Psoas muscle (tissue), 8 donors: Measurements from ENCODE around the gene TSPYL2. TPM values are rescaled to one million over a fixed set of nuclear protein-coding genes. Genes with fewer than 3 reads are reported as not detected.

Source experiments
- ATAC-seq, 4 donors: fragments of 200-7000 bp; cut with Tn5 transposase; one replicate each; pipeline ENCODE4 v1.9.1; 2020; ENCODE audit warnings: moderate library complexity in 3 of 4, mild to moderate bottlenecking in 2 of 4
- DNase-seq, 2 donors: peaks; one replicate each; pipeline ENCODE4 v3.0.0-alpha.2; 2020
- H3K27ac ChIP-seq: fragments of 200-600 bp; one replicate; pipeline ENCODE4 v1.8.0; 2022
- H3K27me3 ChIP-seq, 3 donors: fragments of 200-600 bp in 1 of 3; one replicate each; pipeline versions ENCODE4 v1.6.1 to v1.8.0; 2013 to 2022; ENCODE audit warnings: low read length in 2 of 3, mild to moderate bottlenecking in 2 of 3, moderate library complexity in 1 of 3; ENCODE audit not compliant: insufficient read depth in 3 of 3
- H3K36me3 ChIP-seq, 2 donors: fragments of 200-600 bp in 1 of 2; one replicate each; pipeline versions ENCODE4 v1.6.1 to v1.8.0; 2013 to 2022; ENCODE audit warnings: low read depth in 1 of 2, mild to moderate bottlenecking in 1 of 2, moderate library complexity in 1 of 2; ENCODE audit not compliant: insufficient read depth in 1 of 2
- H3K4me1 ChIP-seq: fragments of 200-600 bp; one replicate; pipeline ENCODE4 v1.8.0; 2022
- H3K4me3 ChIP-seq: fragments of 200-600 bp; one replicate; pipeline ENCODE4 v1.8.0; 2022; ENCODE audit warnings: mild to moderate bottlenecking
- H3K9me3 ChIP-seq: fragments of 200-600 bp; one replicate; pipeline ENCODE4 v1.8.0; 2022
- WGBS, 3 donors: extraction: QIAGEN DNeasy Blood & Tissue Kit; methylation state at CpG; one replicate each; pipeline versions ENCODE4 v1.1.6 to v1.1.7; 2013; 5-methylcytosine and 5-hydroxymethylcytosine counted together
- intact Hi-C, 2 donors: fragments of 100-400 bp; cut with DNase I; formaldehyde crosslinking; loops; one replicate each; pipeline versions ENCODE4 v1.11.0 to v1.14.2; 2022
- polyA plus RNA-seq, 3 donors: library from polyadenylated mRNA; stranded (reverse); fragments of 200-250 nt; gene quantifications; one replicate each; pipeline ENCODE4 v1.2.3, GENCODE V29; 2013
- total RNA-seq, 4 donors: library from RNA; stranded (reverse); fragmentation: NEBNext Ultra II Directional in 2 of 4; extraction: Animal tissue kit (Norgen Biotek cat#: 25700) in 2 of 4; gene quantifications; one replicate each; pipeline versions ENCODE4 v1.2.1 to v1.2.4, GENCODE V29; 2021 to 2023
- TF ChIP-seq, protein P1 (sequence below): fragments of 200-600 bp; IDR thresholded peaks from one replicate; pipeline ENCODE4 v1.8.0; 2022; ENCODE audit warnings: antibody characterized with exemption
- donor health status: healthy with polysubstance abuse.
- donor health status: DM: no; HTN: no; CAD: no; lungs with moderate emphysema.
- donor health status: Bipolar disorder and iron deficiency.
- donor health status: healthy.
- donor health status: DM: yes; HTN: yes; CAD: no.
- donor health status: DM: no; HTN: no; CAD: no.
- donor health status: DM: no; HTN: no; CAD: no.
- donor health status: DM: yes; HTN: yes; CAD: no.

TSPYL2 gene
- total and polyA plus RNA-seq, 7 donors: 9.2 to 56.4 (median 23.2) TPM

DNA sequence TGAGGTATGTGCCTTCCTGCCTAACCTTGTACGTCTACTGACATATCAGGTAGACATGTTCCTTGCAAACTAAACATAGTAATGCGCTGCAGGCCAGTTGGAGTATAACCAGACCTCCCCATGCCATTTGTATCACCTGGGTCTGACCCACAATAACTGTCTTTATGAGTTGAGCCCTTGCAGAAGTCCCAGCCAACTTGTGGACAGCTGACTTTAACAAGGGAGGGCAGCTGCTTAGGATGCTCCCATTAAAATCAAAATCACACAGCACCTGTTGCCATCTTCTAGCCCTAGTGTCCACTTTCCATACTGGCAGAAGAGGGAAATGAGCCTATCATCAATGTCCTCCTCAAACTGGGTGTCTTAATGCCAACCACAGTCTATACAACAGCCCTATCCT lies 53.4 kb downstream of the TSPYL2 start:
- H3K27me3 ChIP-seq: peaks cover 0 to 2% (median 0%) of the 10 kb centered on the region in 3 donors
- H3K9me3 ChIP-seq: no peaks in the 10 kb centered on the region
- ATAC-seq (peak; percentile 84 to 94 (median 87)), DNase-seq (no peak)
- peaks cover 4% of the 10 kb centered on the region for H3K4me1 ChIP-seq
- no peak overlapping the region for H3K4me3 ChIP-seq
- H3K36me3 ChIP-seq: peaks cover 0 to 4% of the 10 kb centered on the region in 2 donors
- intact Hi-C loops: no loop called here
- peak overlapping the region; percentile 63 for H3K27ac ChIP-seq
- TF ChIP-seq, protein P1, sequence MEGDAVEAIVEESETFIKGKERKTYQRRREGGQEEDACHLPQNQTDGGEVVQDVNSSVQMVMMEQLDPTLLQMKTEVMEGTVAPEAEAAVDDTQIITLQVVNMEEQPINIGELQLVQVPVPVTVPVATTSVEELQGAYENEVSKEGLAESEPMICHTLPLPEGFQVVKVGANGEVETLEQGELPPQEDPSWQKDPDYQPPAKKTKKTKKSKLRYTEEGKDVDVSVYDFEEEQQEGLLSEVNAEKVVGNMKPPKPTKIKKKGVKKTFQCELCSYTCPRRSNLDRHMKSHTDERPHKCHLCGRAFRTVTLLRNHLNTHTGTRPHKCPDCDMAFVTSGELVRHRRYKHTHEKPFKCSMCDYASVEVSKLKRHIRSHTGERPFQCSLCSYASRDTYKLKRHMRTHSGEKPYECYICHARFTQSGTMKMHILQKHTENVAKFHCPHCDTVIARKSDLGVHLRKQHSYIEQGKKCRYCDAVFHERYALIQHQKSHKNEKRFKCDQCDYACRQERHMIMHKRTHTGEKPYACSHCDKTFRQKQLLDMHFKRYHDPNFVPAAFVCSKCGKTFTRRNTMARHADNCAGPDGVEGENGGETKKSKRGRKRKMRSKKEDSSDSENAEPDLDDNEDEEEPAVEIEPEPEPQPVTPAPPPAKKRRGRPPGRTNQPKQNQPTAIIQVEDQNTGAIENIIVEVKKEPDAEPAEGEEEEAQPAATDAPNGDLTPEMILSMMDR: no peak
- WGBS, 3 donors: 35 to 44% (median 42%) methylated on average over 2 of the region's 2 CpGs

Other genes starting within 250 kb of the TSPYL2 start
- gene XAGE3, start 214.3 kb upstream of the TSPYL2 start, total RNA-seq: not detected
- gene XAGE3, start 214.3 kb upstream of the TSPYL2 start, polyA plus RNA-seq: under 1 TPM in 1 of 3 donors, not detected in 2; 0.55 TPM
- 1 to 10 TPM; 1.1 to 2.7 (median 2.3) TPM for gene FAM156B, start 185.0 kb upstream of the TSPYL2 start, total RNA-seq
- gene FAM156B, start 185.0 kb upstream of the TSPYL2 start, polyA plus RNA-seq: 1 to 10 TPM; 1.6 to 5.4 (median 2.7) TPM
- gene FAM156A, start 123.8 kb upstream of the TSPYL2 start, total RNA-seq: 1 to 10 TPM; 3.4 to 8.6 (median 6.2) TPM
- gene FAM156A, start 123.8 kb upstream of the TSPYL2 start, polyA plus RNA-seq: 1 to 10 TPM; 4.0 to 9.9 (median 5.3) TPM
- gene GPR173, start 33.6 kb upstream of the TSPYL2 start, total RNA-seq: under 1 TPM; 0.13 to 0.34 (median 0.20) TPM
- gene GPR173, start 33.6 kb upstream of the TSPYL2 start, polyA plus RNA-seq: under 1 TPM; 0.03 to 0.16 (median 0.08) TPM
- gene KANTR, start 11.8 kb downstream of the TSPYL2 start, total RNA-seq: 1 to 10 TPM; 3.4 to 8.2 (median 4.8) TPM
- 1 to 10 TPM in 2 of 3 donors, under 1 TPM in 1; 0.89 to 5.2 (median 1.5) TPM for gene KANTR, start 11.8 kb downstream of the TSPYL2 start, polyA plus RNA-seq
- gene KDM5C, start 142.8 kb downstream of the TSPYL2 start, total RNA-seq: 100 to 1,000 TPM in 2 of 4 donors, 10 to 100 TPM in 2; 62.2 to 119 (median 96.0) TPM
- 10 to 100 TPM; 22.4 to 52.9 (median 36.1) TPM for gene KDM5C, start 142.8 kb downstream of the TSPYL2 start, polyA plus RNA-seq
- 10 to 100 TPM; 38.8 to 63.8 (median 47.5) TPM for gene IQSEC2, start 199.2 kb downstream of the TSPYL2 start, total RNA-seq
- 10 to 100 TPM in 2 of 3 donors, 1 to 10 TPM in 1; 8.2 to 41.5 (median 32.3) TPM for gene IQSEC2, start 199.2 kb downstream of the TSPYL2 start, polyA plus RNA-seq